ENCODE results near the gene TBC1D25.

The TBC1D25 gene

DNA sequence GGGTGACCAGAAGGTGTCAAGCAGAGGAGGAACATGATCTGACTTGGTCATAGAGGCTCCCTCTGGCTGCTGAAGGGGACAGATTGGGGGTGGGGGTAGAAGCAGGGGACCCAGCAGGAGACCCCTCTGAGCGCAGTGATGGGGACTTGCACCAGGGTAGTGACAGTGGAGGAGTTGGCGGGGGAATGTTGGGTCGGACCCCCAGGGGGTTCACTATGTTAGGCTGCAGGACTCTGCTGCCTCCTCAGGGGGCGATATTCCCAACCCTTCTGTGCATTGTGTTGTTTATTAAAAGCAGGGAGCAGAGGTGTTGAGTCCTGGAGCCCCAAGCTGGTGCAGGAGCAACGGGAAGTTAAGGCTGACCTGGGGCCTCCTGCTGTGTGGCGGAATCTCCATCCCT lies 66.6 kb downstream of the TBC1D25 start:
- DNase-seq = no peak

DNA sequence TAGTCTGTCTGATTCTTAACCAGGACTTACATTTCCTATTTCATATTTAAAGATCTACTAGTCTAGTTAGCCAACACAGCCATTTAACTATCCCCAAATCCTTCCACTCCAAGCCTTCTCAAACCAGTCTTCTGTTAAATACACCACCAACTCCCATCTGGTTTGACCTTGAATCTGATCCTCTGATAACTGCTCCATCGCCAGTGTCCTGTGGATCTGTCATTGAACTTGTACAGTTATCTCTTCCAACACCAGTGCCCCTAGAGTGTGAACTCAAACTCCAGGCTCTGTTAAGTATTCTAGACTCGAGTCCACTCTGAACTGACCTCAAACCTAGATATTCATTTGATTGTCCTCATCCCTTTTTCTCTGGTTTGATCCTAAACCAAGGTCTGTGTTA lies 72.2 kb downstream of the TBC1D25 start:
- DNase-seq = no peak
